Glomerular endothelial cell (primary cell): ENCODE data around the gene ASB7. TPM values are rescaled to one million over a fixed set of nuclear protein-coding genes. Genes with fewer than 3 reads are reported as not detected.

Experiments used
- DNase-seq: peaks from one replicate; pipeline ENCODE4 v3.0.0-alpha.2; 2011; ENCODE audit warnings: low read depth, low spot score; ENCODE audit errors: extremely low read depth
- total RNA-seq: library from RNA; depleted of rRNA; stranded (reverse); fragments of >200 nt; gene quantifications from 2 replicates; pipeline ENCODE4 v1.2.3, GENCODE V29; 2015

The ASB7 gene
- total RNA-seq, 1 donor from 2014 or later, result 10.8 TPM

DNA sequence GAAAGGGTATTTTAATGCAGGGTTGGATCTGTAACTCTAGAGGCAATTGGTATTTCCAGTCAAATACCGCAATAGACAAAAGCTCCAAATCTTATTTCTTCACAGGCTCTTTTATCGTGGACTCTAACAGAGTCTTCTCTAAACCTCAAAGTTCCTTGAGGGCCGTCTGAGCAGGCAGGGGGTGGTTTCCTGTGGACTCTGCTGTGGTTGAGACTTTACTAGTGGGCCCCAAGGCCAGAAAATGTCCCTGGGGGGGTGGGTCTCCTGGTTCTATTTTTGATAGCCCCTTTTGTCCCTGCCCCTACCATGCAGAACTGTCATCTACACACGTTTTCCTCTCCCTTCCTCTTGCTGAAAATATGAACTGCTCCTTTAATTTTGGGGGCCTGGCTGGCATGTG lies 80.1 kb downstream of the ASB7 start:
- no peak for DNase-seq

DNA sequence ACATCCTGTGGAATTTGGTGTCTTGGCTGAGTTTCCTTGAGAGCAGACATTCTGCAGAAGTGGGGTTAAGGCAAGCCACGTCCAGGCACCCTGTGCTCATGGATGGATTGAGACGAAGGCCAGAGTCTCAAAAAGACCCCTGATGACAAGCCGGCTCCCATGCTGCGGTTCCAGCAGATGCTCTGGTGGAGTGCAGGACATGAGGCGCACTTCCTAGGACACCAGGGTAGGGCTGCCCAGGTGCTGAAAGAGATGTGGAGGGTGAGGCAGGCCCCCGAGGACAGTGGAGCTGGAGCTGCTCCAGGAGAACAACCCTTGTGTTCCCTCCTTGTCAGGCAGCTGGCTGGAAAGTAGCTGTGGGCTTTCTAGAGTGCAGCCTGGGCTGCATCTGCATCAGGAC lies 81.0 kb downstream of the ASB7 start:
- DNase-seq, result no peak

DNA sequence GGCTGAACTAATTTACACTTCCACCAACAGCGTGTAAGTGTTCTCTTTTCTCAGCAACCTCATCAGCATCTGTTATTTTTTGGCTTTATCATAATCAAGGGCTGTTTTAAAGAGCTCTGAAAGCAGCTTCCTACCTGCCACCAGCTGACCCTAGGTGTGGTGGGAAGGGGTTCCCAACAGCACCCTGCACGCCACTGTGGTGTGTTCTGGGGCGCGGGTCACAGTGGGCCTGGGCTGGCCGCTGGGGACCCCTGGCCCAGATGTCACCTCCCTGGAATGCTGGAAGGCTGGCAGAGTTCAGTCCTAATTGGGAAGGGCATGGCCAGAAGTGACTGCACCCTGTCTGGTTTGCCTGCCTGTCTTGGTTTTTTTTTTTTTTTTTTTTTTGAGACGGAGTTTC lies 82.2 kb downstream of the ASB7 start:
- no peak for DNase-seq

DNA sequence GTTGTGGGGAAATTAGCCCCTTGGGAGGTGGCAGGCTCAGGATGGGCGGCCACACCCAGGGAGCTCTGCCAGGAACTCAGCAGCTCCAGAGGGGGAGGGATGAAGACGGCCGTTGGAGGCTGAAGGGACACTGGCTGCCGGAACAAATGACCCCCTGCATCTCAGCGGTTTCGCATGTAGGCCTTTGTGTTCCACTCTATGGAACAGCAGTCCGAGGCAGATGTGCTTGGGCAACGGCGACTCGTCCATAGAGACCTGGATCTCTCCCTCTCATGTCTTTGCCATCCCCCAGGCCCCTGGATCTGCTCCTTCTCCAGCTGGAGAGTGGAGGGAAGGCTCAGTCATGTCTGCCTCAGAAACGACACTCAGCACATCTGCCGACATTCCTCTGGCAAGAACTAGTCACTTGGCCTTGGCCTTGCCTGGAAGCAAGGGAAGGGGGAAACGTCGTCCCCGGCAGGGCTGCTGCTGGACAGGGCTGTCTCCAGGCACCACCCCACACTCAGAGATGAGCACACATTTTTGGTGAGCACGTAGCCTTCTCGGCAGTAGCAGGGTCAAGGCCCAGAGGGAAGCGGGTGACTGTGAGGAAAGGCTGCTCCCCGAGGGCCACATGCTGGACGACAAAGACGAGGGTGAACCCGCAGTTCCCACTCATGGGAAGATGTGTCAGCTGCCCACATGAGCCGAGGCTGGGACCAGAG lies 83.8 kb downstream of the ASB7 start:
- DNase-seq, result no peak

DNA sequence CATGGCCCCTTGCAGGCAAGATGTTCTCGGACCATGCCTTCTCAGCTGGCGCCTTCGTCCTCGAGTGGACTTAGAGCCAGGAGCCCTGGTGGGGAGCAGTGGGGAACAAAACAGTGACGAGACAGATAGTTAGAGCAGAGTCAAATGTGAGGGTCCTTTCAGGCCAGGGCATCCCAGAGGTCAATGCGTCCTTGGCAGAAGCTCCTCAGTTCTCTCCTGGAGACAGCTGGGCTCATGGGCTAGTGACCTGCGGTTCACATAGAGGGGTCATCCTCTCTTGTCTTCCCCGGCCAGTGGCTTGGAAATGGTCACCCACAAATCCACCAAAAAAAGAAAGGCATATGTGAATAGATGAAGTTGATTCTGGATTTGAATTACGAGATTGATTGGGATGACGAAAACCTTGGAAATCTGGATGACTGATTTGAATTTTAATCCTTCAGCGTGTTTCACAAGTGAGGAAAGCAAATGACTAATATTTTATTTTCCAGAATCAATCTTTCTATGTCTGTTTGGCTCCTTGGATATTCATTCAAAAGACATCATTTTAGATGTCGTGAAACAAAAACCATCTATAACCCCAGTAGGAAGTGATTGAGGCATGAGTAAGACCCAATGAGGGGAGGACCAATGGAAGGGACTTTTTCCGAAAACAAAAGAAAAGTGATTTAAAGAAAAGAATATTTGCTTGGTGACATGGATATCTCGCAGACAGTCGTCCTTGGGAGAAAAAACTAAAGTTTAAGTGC lies 84.5 kb downstream of the ASB7 start:
- DNase-seq, result no peak

DNA sequence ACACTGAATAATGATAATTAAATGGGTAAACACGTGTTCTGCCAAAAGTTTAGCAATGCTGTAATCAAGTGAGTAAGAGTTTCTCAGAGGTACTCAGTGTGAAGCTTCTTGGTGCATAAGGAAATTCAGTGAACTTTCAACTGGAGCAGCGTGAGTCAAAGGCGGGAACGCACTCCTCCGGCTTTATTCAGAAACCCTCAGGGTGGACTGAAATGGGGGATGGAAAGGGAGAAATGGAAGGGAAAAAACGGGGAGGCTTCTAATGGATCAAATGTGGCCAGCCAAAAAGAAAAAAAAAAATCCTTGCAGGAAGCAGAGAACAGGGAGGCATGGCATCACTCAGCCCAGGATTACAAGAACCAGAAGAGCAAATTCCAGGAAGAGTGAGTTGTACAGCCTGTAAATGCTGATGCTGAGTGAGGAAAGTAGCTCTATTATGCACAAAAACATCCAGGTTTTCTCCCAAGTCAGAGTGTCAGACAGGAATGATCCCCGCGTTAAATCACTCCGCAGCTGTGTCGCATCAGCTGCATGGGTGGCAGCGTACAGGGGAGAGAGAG lies 85.3 kb downstream of the ASB7 start:
- no peak for DNase-seq

DNA sequence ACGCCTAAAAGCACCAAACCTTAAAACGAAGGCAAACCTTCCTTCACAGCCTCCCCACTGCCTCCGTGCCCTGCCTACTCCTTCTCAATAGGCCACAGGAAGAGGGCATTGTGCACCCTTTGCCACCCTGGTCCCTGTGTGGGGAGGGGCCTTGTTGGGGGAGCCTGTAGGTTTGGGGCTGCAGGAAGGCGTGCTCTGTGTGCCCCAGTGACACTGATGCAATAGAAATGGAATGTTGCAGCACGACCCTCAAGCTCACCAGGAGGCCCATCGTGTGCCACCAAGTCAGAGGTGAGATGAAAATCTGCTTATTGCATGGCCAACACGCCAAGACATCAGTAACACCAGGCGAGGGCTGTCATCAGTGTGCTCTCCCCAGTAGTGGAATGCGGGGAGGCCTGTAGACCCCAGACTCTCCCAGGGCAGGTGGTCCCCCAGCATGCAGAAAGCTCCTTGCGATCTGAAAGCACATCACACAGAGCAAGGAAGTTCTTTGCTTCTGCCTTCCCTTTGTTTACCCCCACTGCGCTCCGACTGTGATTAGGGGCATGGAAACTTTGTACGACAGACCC lies 86.2 kb downstream of the ASB7 start:
- DNase-seq, result no peak

DNA sequence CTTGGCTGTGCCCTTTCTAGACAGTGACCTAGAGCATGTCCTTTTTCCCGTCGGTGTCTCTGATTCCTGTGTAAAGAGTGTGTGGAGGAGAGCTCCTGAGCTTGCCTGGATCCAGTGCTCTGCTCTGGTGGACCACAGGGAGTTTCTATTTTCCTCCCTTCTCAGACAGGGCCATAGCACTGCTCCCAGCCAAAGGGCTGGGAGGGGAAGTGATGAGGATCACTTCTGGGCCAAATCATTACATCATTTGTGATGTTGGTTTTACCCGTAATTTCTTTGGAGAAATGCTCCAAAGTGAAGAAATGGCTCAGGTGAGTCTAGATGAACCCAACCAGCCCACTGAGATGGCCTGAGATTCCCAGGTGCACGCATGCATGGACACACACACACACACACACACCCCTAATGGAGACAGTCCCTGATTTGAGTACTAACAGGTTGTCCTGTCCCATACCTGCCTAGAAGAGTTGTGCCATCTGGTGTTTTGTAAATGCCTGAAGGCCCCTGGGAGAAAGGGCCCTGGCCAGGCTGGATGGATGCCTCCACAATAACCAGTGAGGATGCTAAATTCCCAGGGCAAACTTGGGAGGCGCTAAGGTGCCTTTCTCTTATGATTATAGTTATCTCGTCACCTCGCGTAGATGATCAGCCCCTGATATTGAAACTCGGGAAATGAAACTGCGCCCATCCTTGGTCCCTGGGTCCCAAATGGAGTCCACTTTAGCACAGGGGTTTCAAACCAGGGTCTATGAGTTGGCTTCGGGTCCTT lies 86.9 kb downstream of the ASB7 start:
- no peak for DNase-seq

DNA sequence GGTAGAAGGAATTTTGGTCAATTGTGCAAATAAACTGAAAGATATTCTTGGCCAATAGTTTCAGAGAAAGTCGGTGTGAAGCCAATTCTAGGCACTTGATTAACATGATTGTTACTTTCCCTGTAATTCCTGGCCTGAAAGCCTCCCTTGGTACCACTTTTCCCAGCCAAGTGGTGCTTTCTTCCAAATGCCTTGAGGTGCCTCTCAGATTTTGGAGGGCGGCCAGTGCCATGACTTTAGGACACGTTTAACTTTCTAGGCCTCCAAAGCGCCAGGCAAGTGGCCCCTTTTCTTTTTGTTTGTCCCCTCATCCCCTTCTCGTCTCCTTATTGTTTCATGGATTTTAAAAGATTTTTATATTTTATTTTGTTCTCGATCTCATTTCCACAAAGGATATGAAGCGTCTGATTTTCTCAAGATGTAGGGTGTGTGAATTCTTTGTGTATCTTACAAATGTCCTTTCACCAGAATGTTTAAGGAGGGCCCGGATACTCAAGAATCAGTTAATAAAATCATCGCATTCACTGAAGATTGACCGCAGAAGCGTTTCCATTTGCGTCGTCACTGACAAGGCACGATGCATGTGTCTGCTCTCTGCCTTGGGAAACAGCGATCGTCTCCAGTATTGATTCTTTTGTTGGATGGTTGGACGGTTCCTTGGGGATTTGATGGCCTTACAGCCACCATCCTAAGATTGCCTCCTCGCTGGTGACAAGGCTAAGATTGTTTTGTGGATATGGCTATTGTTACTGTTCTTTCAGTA lies 87.8 kb downstream of the ASB7 start:
- DNase-seq, result no peak

DNA sequence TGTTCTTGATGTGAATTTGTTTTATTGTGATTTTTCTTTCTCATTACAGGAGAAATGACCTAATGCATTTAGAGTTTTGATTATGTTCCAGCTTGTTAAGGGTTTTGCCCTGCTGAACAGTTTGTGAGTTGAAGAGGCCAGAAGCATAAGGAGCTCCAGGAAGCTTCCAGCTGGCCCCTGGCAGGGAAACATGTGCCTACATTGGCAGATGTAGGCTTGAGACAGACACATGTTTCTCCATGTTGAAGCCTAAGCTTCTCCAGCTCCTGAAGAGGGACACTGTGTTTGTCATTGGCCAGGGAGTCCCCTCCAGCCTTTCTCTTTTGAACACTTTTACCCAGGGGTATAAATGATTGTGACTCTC lies 88.4 kb downstream of the ASB7 start:
- no peak for DNase-seq

DNA sequence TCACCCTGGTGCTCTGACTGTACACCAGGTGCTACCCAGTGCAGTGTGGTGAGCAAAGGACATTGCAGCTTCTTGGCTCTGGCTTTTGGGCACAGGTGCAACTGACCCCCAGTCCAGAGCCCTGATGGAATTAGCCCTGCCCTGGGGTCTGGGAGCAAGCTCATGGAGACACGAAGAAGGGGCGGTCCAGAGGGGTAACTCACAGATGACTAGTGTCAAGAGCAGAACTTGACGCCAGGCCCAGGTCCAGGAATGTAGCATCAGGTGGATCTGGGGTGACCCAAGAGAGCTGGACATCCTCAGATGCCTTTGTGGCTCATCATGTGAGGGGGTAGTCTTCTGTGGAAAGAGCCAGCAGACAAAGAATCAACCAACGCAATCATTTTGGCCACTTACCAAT lies 88.9 kb downstream of the ASB7 start:
- DNase-seq, result no peak

DNA sequence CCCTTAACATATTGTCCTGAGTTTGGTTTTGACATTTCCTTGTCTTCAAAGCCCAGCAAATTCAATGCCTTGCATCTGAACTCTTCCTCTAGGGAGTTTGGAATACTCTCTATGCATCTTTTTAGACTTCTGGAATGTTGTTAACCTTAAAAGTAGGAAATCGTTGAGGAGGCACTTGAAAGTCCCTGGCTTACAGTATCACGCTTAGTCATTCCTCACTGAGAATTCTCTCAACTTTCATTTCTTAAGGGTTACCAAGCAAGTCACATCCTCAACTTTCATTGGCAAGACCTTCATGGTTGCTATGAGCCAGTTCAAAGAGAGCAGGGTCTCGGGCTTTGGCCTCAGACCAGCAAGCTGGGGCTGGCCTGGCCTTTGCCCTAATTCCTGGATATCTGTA lies 89.9 kb downstream of the ASB7 start:
- DNase-seq, result no peak

DNA sequence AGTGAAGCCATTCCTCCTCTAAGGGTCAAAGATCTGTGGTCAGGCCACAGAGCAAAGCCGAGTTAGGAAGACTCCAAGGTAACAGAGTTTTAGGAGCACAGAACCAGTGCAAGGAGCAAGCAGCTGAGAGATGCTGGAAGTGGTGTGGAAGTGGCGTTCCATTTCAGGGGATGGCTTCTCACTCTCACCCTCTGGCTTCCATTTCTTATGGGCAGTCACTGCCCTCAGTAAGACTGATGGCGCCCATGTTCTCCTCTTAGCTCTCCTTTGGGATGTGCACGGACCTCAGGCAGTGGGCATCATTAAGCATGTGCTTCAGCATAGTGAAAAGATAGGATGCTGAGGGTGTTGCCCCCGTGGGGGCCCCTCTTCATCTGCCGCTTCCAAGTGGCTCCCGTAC lies 90.3 kb downstream of the ASB7 start:
- DNase-seq, result no peak

DNA sequence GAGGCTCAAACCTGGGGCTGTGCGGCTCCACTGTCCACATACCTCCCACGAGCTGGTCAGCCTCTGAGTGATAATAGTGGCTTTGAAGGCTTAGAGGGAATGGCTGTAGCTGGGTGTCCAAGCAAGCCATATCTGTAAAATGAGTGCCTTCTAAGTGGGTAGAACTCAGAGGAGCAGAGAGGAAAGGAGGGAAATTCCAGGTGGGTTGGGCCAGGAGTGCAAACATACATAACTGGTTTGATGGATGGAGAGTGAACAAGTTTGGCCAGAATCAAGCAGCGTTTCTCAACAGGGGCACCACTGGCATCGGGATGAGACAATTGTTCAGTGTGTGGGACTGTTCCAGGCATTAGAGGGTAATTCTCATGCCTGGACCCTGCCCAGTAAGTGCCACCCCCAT lies 91.1 kb downstream of the ASB7 start:
- no peak for DNase-seq

DNA sequence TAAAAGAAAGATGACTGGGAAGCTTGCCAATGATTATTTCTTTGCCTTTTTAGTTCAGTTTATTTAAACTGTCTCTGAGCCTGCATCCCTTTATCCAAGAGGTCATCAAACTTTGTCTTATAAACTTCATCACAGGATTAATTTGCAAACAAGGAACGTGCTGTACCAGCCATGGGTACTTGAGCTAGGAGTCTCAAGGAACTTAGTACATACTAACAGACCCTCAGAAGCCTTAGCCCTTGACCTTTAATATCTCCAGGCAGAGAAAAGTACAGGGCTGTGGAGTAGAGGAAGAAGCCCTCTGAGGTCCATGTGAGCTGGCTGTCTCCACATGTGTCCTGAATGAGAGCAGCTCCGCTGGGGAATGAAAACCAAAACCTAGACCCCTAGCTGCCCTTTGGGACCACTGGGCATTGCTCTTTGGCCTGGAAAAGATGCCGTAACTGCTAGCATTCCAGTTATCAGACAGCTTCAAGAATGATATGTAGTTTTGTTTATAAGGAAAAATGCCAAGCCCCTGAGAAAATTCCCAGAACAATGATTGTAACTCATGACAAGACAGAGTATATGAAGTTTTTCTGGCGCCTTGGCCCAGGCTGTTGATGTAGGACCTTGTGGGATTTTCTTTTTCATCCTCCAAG lies 92.1 kb downstream of the ASB7 start:
- no peak for DNase-seq

DNA sequence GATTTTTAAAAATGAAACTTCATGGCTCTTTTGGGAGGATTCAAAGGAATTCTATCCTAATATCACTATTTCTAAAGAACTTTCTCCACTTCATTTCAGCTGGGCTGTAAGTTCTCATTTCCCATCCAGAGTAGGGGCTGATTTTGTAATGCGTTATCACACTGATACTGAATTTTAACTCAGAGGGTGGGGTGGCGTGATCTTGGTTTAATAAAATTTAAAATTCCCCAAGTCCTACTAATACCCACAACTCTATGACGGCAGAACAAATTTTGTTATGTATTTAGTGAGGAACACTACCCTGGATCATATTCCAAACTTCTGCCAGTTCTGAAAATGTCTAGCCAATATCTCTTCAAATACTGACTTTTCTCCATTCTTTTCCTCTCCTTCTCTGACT lies 92.7 kb downstream of the ASB7 start:
- DNase-seq, result no peak

DNA sequence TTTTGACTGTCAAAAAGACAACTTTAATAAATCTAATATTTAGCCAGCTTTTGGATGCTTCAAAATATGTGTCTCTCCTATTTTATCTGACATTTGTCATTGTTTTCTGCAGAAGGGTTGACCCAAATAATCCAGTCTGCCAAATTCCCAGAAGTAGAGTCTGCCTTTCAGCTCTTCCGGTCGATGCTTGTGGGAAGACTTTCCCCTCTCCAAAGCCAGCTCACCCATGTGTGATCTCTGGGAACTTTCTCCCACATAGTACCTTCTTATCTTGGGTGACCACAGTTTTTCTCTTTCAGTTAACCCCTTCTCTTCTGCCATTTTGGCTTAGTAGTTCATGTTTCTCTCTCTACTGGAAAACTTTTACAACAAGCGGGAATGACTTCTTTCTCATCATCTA lies 94.1 kb downstream of the ASB7 start:
- DNase-seq, result no peak
